K562 (cell line): ENCODE data around the gene SELENOO. TPM values are rescaled to one million over a fixed set of nuclear protein-coding genes. Genes with fewer than 3 reads are reported as not detected.

Experiments
- ATAC-seq: fragments of 200-7000 bp; cut with Tn5 transposase; 3 replicates; pipeline ENCODE4 v1.9.1; 2020; ENCODE audit warnings: moderate library complexity
- BruUV-seq: library from RNA; stranded (reverse); fragments of 400-500 nt; replicated peaks from 2 replicates; lab custom pipeline; 2021; lab: Mats Ljungman, UMichigan
- CTCF ChIA-PET: fragments of 300-600 bp; formaldehyde crosslinking; extraction: SDS; loops from one replicate; lab custom pipeline; 2021; ENCODE audit warnings: low intra/inter-chr PET ratio; lab: Yijun Ruan, JAX
- POLR2A ChIA-PET: fragments of 300-600, 350-650 bp; sonication (Branson Sonifier 250); formaldehyde crosslinking; extraction: SDS; loops from one replicate; lab custom pipeline; 2021; ENCODE audit warnings: antibody characterized with exemption, inconsistent platforms; lab: Yijun Ruan, JAX
- DNase-seq, 4 experiments: peaks; one replicate each; pipeline versions ENCODE4 v3.0.0 to v3.0.0-alpha.2; 2011 to 2018; ENCODE audit warnings: low spot score in 3 of 4, mixed read lengths in 3 of 4; ENCODE audit errors: extremely low read depth in 1 of 4
- FAIRE-seq: peaks from 2 replicates; lab custom pipeline; 2011; peaks lifted over from hg19 to GRCh38; lab: Jason Lieb, UNC
- H2AFZ ChIP-seq: 2 replicates; pipeline ENCODE4 v1.6.0; 2011; ENCODE audit warnings: low read depth, low read length, control low read depth, inconsistent platforms
- H3K27ac ChIP-seq: fragments of 200-600 bp; 3 replicates; pipeline ENCODE4 v1.8.0; 2011; ENCODE audit warnings: low read depth, mild to moderate bottlenecking, control low read depth, inconsistent platforms, low read length, moderate library complexity, mixed read lengths; ENCODE audit errors: extremely low read depth
- H3K27me3 ChIP-seq, 2 experiments: fragments of 300-600 bp in 1 of 2; 2 replicates in 1 of 2; 3 replicates in 1 of 2; pipeline versions ENCODE4 v1.6.0 to v1.8.0; 2011; ENCODE audit warnings: inconsistent platforms in 2 of 2, low read length in 2 of 2, mild to moderate bottlenecking in 1 of 2, mixed read lengths in 1 of 2, moderate library complexity in 1 of 2; ENCODE audit not compliant: control insufficient read depth in 2 of 2, insufficient read depth in 2 of 2
- H3K36me3 ChIP-seq: fragments of 300-600 bp; 3 replicates; pipeline ENCODE4 v1.8.0; 2011; ENCODE audit warnings: mild to moderate bottlenecking, low read length, inconsistent platforms; ENCODE audit not compliant: control insufficient read depth, insufficient read depth
- H3K4me1 ChIP-seq, 2 experiments: fragments of 200-600 bp in 1 of 2; replicated peaks in 1 of 2; 2 replicates in 1 of 2; 3 replicates in 1 of 2; pipeline versions ENCODE4 v1.5.1 to v1.8.0; 2011; ENCODE audit warnings: inconsistent platforms in 2 of 2, low read length in 2 of 2, mild to moderate bottlenecking in 1 of 2, mixed read lengths in 1 of 2, moderate library complexity in 1 of 2; ENCODE audit not compliant: control insufficient read depth in 2 of 2, insufficient read depth in 2 of 2
- H3K4me2 ChIP-seq: 2 replicates; pipeline ENCODE4 v1.6.1; 2011; ENCODE audit warnings: low read length, control low read depth, inconsistent platforms, mixed read lengths; ENCODE audit not compliant: insufficient read depth
- H3K4me3 ChIP-seq: fragments of 200-600 bp; sonication (generic), shearing (Covaris generic); 2 replicates; pipeline ENCODE4 v1.5.1; 2016; ENCODE audit warnings: control low read depth, inconsistent platforms
- H3K79me2 ChIP-seq: fragments of 200-600 bp; 3 replicates; pipeline ENCODE4 v1.8.0; 2011; ENCODE audit warnings: low read length, inconsistent platforms; ENCODE audit not compliant: control insufficient read depth, insufficient read depth
- H3K9ac ChIP-seq, 2 experiments: 2 replicates each; pipeline versions ENCODE4 v1.6.0 to v1.6.1; 2011; ENCODE audit warnings: low read depth in 2 of 2, low read length in 2 of 2, control low read depth in 1 of 2, inconsistent platforms in 1 of 2, mild to moderate bottlenecking in 1 of 2, mixed read lengths in 1 of 2; ENCODE audit not compliant: insufficient read depth in 1 of 2
- H3K9me1 ChIP-seq: one replicate; pipeline ENCODE4 v1.6.0; 2011; ENCODE audit warnings: inconsistent platforms, mild to moderate bottlenecking, low read length, moderate library complexity; ENCODE audit not compliant: control insufficient read depth, insufficient read depth
- H3K9me3 ChIP-seq: replicated peaks from 2 replicates; pipeline ENCODE4 v1.5.1; 2011; ENCODE audit warnings: low read depth, low read length, inconsistent platforms; ENCODE audit not compliant: control insufficient read depth, insufficient read depth
- H4K20me1 ChIP-seq: replicated peaks from 2 replicates; pipeline ENCODE4 v1.6.1; 2011; ENCODE audit warnings: low read length, inconsistent platforms, mixed read lengths; ENCODE audit not compliant: control insufficient read depth, insufficient read depth
- CHD2 ChIP-seq: IDR thresholded peaks from 2 replicates; pipeline ENCODE4 v1.6.1; 2011; ENCODE audit warnings: low read depth, low read length
- CTBP1 ChIP-seq: fragments of 450-650 bp; IDR thresholded peaks from 2 replicates; pipeline ENCODE4 v1.6.1; 2016; ENCODE audit warnings: borderline replicate concordance
- E2F3 ChIP-seq: fragments of 250-450 bp; sonication (Bioruptor Pico); IDR thresholded peaks from 2 replicates; pipeline ENCODE4 v1.4.0; 2020; ENCODE audit warnings: mild to moderate bottlenecking
- HDAC6 ChIP-seq: IDR thresholded peaks from 2 replicates; pipeline ENCODE4 v1.6.1; 2012; ENCODE audit warnings: low read depth, mild to moderate bottlenecking, control low read depth, inconsistent platforms, low read length, moderate library complexity
- IRF2 ChIP-seq: sonication (generic); formaldehyde crosslinking; IDR thresholded peaks from 2 replicates; pipeline ENCODE4 v1.8.1; 2022; ENCODE audit warnings: mild to moderate bottlenecking, missing genetic modification reagents
- NFRKB ChIP-seq: fragments of 450-650 bp; IDR thresholded peaks from 2 replicates; pipeline ENCODE4 v1.6.1; 2016; ENCODE audit warnings: low read depth
- NUFIP1 ChIP-seq: fragments of 450-650 bp; IDR thresholded peaks from 2 replicates; pipeline ENCODE4 v1.6.1; 2018; ENCODE audit not compliant: partially characterized antibody
- PTRF ChIP-seq: fragments of 450-650 bp; IDR thresholded peaks from 2 replicates; pipeline ENCODE4 v1.6.1; 2016; ENCODE audit warnings: mild to moderate bottlenecking, missing genetic modification characterization, missing compliant biosample characterization
- WGBS: fragments of 100-300 bp; shearing (Covaris generic); methylation state at CpG from one replicate; pipeline ENCODE4 v1.1.6; 2016; ENCODE audit warnings: low coverage, mixed read lengths; ENCODE audit not compliant: insufficient coverage; ENCODE audit errors: missing lambda C conversion rate; 5-methylcytosine and 5-hydroxymethylcytosine counted together
- in situ Hi-C: fragments of 300-500 bp; cut with MboI; formaldehyde crosslinking; loops from 4 replicates; pipeline ENCODE4 v1.15.0; 2018; ENCODE audit warnings: inconsistent platforms, mixed read lengths
- intact Hi-C: fragments of 100-400 bp; cut with micrococcal nuclease; formaldehyde crosslinking; loops from 2 replicates; pipeline ENCODE4 v1.14.2; 2022
- polyA plus RNA-seq, 8 experiments: library from polyadenylated mRNA; depleted of rRNA in 4 of 8; stranded (reverse) in 5 of 8; unstranded in 3 of 8; fragments of >200 nt; fragmentation: Nextera tagmentation in 2 of 8; fragmentation: Illumina TruSeq in 1 of 8; extraction: Ambion mirVana in 2 of 8; extraction: Trizol in 1 of 8; gene quantifications; 2 replicates each; pipeline versions ENCODE4 v1.2.1 to v1.2.3, GENCODE V29; 2011 to 2014; ENCODE audit warnings: inconsistent platforms in 1 of 8, missing spikeins in 1 of 8
- total RNA-seq, 7 experiments: library from RNA; depleted of rRNA in 6 of 7; stranded (reverse); fragments of >200 nt in 6 of 7; fragmentation: Illumina TruSeq in 2 of 7; extraction: Trizol in 2 of 7; gene quantifications; 2 replicates each; pipeline versions ENCODE4 v1.2.1 to v1.2.3, GENCODE V29; 2011 to 2021; ENCODE audit warnings: low replicate concordance in 1 of 7
- TF ChIP-seq, protein P1 (sequence below): fragments of 450-650 bp; IDR thresholded peaks from 2 replicates; pipeline ENCODE4 v1.6.1; 2016
- TF ChIP-seq, protein P2 (sequence below): fragments of 450-650 bp; IDR thresholded peaks from 2 replicates; pipeline ENCODE4 v1.6.1; 2016; ENCODE audit warnings: antibody characterized with exemption
- TF ChIP-seq, protein P3 (sequence below): fragments of 250-450 bp; sonication (Bioruptor Pico); IDR thresholded peaks from 2 replicates; pipeline ENCODE4 v1.5.0; 2021
- TF ChIP-seq, protein P4 (sequence below): fragments of 250-450 bp; sonication (Bioruptor Pico); IDR thresholded peaks from 2 replicates; pipeline ENCODE4 v1.8.0; 2021; ENCODE audit warnings: mild to moderate bottlenecking, moderate library complexity
- TF ChIP-seq, protein P5 (sequence below): fragments of 450-650 bp; IDR thresholded peaks from one replicate; pipeline ENCODE4 v1.6.1; 2018; ENCODE audit warnings: mild to moderate bottlenecking, moderate library complexity; ENCODE audit not compliant: partially characterized antibody
- TF ChIP-seq, protein P6 (sequence below), 3 experiments: fragments of 200-800 bp in 1 of 3; sonication (Bioruptor generic) in 1 of 3; sonication (generic) in 1 of 3; formaldehyde crosslinking in 1 of 3; IDR thresholded peaks; 2 replicates each; pipeline versions ENCODE4 v1.6.1 to v1.8.0; 2016 to 2022; ENCODE audit warnings: mild to moderate bottlenecking in 2 of 3, missing compliant biosample characterization in 2 of 3, missing genetic modification characterization in 2 of 3, missing genetic modification reagents in 1 of 3

The SELENOO gene
- total and polyA plus RNA-seq, 9 of the 15 experiments (the other 6 are each of a cell fraction or from before 2014, with no cell fraction given): 0.37 to 24.9 (median 8.3) TPM

DNA sequence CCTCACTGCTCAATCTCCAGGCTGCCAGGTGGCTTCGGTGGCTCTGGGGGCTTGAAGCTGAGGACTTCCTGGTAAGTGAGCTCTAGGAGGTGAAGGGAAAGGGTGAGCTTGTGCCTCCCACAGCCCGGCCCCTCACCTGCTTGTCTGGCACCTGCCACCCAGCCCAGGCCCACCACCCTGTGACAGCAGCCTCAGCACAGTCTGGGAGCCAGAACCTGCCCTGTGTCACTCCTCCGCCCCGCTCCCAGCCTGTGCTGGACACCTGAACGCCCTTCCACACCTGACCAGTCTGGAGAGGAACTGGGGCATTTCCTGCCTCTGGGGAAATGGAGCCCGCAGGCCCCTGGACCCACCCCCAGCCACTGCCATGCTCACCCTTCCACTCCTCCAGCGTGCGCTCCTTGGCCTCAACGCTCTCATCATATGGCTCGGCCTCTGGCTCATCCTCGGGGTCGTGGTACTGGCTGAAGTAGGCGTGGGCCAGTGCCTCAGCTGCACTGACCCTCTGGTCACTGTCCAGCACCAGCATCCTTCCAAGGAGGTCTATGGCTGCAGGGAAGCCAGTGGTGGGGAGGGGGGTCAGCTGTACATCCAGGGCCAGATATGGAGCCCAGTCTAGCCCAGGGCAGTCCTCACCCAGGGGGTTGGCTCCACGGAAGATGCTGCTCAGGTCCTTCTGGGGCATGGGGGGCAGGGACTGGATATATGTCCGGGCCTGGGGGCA, 64.3 kb downstream of the SELENOO start:
- 0 out of 3 replicates have a peak, but pooled peaks cover 3% of the 10 kb centered on the region for H3K36me3 ChIP-seq
- DNase-seq (no peak), ATAC-seq (no peak), FAIRE-seq (no peak)
- H3K27me3 ChIP-seq: no peaks in the 10 kb centered on the region
- 67% methylated on average over 9 of the region's 15 CpGs for WGBS
- no peak overlapping the region for H3K9ac ChIP-seq
- no peaks in the 10 kb centered on the region for H3K9me3 ChIP-seq
- H3K4me3 ChIP-seq: no peak overlapping the region
- no peak overlapping the region for H3K4me2 ChIP-seq
- ChIA-PET CTCF (no interaction called here), POLR2A (interaction anchor here (1.5 kb wide), 1 partner anchor 14 kb away, joined by 4 read pairs; the partner anchor contains the start of gene HDAC10)
- no peak overlapping the region for H3K27ac ChIP-seq
- H3K79me2 ChIP-seq: peaks cover 10% of the 10 kb centered on the region
- H4K20me1 ChIP-seq: no peaks in the 10 kb centered on the region
- in situ Hi-C loops (no loop called here), intact Hi-C loops (no loop called here)
- BruUV-seq: no TSS peak
- no peaks in the 10 kb centered on the region for H3K9me1 ChIP-seq
- H3K4me1 ChIP-seq: peaks cover 22 to 83% of the 10 kb centered on the region in 2 experiments; a peak in 4 of 5 replicates
- no peak overlapping the region for H2AFZ ChIP-seq
- TF ChIP-seq, protein P1, sequence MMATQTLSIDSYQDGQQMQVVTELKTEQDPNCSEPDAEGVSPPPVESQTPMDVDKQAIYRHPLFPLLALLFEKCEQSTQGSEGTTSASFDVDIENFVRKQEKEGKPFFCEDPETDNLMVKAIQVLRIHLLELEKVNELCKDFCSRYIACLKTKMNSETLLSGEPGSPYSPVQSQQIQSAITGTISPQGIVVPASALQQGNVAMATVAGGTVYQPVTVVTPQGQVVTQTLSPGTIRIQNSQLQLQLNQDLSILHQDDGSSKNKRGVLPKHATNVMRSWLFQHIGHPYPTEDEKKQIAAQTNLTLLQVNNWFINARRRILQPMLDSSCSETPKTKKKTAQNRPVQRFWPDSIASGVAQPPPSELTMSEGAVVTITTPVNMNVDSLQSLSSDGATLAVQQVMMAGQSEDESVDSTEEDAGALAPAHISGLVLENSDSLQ: no peak
- TF ChIP-seq, protein P2, sequence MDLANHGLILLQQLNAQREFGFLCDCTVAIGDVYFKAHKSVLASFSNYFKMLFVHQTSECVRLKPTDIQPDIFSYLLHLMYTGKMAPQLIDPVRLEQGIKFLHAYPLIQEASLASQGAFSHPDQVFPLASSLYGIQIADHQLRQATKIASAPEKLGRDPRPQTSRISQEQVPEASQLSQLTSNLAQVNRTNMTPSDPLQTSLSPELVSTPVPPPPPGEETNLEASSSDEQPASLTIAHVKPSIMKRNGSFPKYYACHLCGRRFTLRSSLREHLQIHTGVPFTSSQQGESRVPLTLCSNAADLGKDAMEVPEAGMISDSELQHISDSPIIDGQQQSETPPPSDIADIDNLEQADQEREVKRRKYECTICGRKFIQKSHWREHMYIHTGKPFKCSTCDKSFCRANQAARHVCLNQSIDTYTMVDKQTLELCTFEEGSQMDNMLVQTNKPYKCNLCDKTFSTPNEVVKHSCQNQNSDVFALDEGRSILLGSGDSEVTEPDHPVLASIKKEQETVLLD: no peak
- TF ChIP-seq IRF2 (CRISPR knock-in tag) (no peak), CHD2 (no peak), HDAC6 (no peak), E2F3 (no peak), NFRKB (no peak), CTBP1 (no peak), PTRF (tag) (no peak), NUFIP1 (no peak)
- TF ChIP-seq, protein P3, sequence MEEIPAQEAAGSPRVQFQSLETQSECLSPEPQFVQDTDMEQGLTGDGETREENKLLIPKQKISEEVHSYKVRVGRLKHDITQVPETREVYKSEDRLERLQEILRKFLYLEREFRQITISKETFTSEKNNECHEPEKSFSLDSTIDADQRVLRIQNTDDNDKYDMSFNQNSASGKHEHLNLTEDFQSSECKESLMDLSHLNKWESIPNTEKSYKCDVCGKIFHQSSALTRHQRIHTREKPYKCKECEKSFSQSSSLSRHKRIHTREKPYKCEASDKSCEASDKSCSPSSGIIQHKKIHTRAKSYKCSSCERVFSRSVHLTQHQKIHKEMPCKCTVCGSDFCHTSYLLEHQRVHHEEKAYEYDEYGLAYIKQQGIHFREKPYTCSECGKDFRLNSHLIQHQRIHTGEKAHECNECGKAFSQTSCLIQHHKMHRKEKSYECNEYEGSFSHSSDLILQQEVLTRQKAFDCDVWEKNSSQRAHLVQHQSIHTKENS: no peak
- TF ChIP-seq, protein P4, sequence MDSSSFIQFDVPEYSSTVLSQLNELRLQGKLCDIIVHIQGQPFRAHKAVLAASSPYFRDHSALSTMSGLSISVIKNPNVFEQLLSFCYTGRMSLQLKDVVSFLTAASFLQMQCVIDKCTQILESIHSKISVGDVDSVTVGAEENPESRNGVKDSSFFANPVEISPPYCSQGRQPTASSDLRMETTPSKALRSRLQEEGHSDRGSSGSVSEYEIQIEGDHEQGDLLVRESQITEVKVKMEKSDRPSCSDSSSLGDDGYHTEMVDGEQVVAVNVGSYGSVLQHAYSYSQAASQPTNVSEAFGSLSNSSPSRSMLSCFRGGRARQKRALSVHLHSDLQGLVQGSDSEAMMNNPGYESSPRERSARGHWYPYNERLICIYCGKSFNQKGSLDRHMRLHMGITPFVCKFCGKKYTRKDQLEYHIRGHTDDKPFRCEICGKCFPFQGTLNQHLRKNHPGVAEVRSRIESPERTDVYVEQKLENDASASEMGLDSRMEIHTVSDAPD: no peak
- TF ChIP-seq, protein P5, sequence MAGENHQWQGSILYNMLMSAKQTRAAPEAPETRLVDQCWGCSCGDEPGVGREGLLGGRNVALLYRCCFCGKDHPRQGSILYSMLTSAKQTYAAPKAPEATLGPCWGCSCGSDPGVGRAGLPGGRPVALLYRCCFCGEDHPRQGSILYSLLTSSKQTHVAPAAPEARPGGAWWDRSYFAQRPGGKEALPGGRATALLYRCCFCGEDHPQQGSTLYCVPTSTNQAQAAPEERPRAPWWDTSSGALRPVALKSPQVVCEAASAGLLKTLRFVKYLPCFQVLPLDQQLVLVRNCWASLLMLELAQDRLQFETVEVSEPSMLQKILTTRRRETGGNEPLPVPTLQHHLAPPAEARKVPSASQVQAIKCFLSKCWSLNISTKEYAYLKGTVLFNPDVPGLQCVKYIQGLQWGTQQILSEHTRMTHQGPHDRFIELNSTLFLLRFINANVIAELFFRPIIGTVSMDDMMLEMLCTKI: no peak
- TF ChIP-seq, protein P6, sequence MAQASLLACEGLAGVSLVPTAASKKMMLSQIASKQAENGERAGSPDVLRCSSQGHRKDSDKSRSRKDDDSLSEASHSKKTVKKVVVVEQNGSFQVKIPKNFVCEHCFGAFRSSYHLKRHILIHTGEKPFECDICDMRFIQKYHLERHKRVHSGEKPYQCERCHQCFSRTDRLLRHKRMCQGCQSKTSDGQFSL (CRISPR knock-in tag; IDR thresholded peaks at IDR 0.05): no peak
- TF ChIP-seq, protein P6 (tag; IDR thresholded peaks at IDR 0.05): no peak
